ENCODE measurements around the gene ZFYVE21. TPM values are rescaled to one million over a fixed set of nuclear protein-coding genes. Genes with fewer than 3 reads are reported as not detected.

The ZFYVE21 gene
- total RNA-seq, 1 donor from 2014 or later: 40.2 TPM

DNA sequence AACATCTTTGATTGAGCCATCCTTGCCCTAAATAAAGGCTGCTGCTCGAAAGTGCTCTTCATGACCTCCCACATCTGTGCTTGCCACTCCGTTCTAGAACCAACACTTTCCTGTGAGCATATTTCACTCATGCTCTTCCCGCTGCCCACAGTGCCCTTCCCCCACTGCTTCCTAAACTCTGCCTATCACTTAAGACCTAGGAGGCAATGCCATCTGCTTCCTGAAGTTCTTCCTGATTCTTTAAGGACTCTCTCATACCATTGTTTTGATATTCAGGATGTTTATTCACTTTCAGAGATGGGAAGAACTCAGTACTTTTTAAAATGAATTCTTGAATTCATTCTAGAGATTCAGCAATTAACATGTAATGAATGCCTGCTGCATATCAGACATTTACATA, 49.9 kb downstream of the ZFYVE21 start:
- Mint-ChIP-seq H3K9me3 (no peaks in the 10 kb centered on the region), H3K36me3 (peaks cover 14% of the 10 kb centered on the region), H3K27ac (no peak overlapping the region), H3K4me3 (no peak overlapping the region), H3K4me1 (peaks cover 22% of the 10 kb centered on the region), H3K27me3 (ENCODE audit: low read depth) (no peaks in the 10 kb centered on the region)
- peak in 1 of 2 experiments; percentile 19 for DNase-seq (ENCODE audit: low spot score in 2 of 2, unreplicated experiment in 2 of 2)
- TF ChIP-seq, protein P1, sequence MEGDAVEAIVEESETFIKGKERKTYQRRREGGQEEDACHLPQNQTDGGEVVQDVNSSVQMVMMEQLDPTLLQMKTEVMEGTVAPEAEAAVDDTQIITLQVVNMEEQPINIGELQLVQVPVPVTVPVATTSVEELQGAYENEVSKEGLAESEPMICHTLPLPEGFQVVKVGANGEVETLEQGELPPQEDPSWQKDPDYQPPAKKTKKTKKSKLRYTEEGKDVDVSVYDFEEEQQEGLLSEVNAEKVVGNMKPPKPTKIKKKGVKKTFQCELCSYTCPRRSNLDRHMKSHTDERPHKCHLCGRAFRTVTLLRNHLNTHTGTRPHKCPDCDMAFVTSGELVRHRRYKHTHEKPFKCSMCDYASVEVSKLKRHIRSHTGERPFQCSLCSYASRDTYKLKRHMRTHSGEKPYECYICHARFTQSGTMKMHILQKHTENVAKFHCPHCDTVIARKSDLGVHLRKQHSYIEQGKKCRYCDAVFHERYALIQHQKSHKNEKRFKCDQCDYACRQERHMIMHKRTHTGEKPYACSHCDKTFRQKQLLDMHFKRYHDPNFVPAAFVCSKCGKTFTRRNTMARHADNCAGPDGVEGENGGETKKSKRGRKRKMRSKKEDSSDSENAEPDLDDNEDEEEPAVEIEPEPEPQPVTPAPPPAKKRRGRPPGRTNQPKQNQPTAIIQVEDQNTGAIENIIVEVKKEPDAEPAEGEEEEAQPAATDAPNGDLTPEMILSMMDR (IDR thresholded peaks at IDR 0.05; ENCODE audit: unreplicated experiment): no peak

DNA sequence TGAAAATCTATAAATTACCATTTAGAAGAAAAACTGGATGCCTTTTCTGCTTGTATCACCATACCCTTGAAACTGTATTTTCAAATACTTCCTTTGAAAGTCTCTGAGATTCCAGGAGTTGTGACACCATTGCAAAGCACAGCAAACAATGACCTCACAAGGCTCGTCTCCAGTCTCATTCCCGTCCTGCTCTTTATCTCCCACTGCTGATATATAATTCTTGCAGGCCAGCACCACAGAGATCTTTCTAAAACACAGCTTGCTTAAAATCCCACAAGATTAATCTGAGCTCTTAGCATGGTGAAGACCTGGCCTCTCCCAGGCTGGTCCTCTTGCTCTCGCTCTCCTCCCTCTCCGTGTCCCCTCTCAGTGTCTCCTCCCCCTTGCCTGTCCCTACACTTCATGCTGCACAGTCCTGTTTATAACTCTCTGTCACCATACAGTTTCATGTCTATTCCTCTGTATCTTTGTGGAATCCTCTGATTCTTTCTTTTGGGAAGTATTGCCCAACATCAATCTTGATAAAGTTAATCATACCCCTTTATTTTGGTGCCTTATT, 51.8 kb downstream of the ZFYVE21 start:
- Mint-ChIP-seq H3K4me1 (peaks cover 13% of the 10 kb centered on the region), H3K27me3 (ENCODE audit: low read depth) (no peaks in the 10 kb centered on the region), H3K27ac (peak overlapping the region; percentile 6), H3K36me3 (peaks cover 27% of the 10 kb centered on the region), H3K9me3 (peaks cover 8% of the 10 kb centered on the region), H3K4me3 (no peak overlapping the region)
- TF ChIP-seq, protein P1 (IDR thresholded peaks at IDR 0.05; ENCODE audit: unreplicated experiment): no peak
- no peak for DNase-seq (ENCODE audit: low spot score in 2 of 2, unreplicated experiment in 2 of 2)

DNA sequence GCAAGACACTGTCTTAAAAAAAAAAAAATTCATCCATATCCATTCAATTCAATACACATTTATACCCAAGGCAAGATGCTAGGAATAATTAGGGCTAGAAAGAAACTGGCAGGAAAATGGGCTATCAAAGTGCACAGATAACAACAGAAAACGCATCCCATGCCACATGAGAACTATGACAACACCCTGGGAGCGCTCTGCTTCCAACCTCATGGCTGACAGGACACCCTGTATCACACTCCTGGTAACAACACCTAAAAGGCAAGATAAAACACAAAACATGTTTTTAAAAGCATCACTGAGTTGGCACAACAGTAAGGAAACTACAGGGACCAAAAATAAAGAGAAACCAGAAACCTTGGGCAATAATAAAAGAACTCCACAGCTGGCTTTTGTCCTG, 54.9 kb downstream of the ZFYVE21 start:
- no peak overlapping the region for H3K4me3 Mint-ChIP-seq
- no peak overlapping the region for H3K27ac Mint-ChIP-seq
- peaks cover 19% of the 10 kb centered on the region for H3K36me3 Mint-ChIP-seq
- TF ChIP-seq, protein P1 (IDR thresholded peaks at IDR 0.05; ENCODE audit: unreplicated experiment): no peak
- no peak for DNase-seq (ENCODE audit: low spot score in 2 of 2, unreplicated experiment in 2 of 2)
- peaks cover 13% of the 10 kb centered on the region for H3K4me1 Mint-ChIP-seq
- H3K9me3 Mint-ChIP-seq: peaks cover 8% of the 10 kb centered on the region
- no peaks in the 10 kb centered on the region for H3K27me3 Mint-ChIP-seq (ENCODE audit: low read depth)

DNA sequence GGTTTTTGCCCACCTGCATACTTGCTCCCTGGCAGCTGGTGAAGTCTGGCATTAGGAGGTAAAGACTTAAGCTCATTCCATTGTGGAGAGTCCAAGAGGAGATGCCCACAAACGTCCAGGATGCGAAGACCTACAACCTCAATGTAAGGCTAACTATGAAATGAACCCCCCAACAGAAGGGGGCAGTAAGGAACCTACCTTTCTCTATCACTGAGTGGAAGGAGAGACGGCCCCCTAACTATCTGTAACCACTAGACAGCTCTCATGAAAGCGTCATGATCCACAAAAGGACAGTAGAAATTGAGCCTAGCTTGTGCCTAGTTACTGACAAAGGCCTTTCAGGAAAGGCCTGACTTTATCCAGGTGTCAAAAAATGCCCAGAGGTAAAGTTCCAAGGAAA, 55.3 kb downstream of the ZFYVE21 start:
- no peak for DNase-seq (ENCODE audit: low spot score in 2 of 2, unreplicated experiment in 2 of 2)
- Mint-ChIP-seq H3K4me1 (peaks cover 13% of the 10 kb centered on the region), H3K27me3 (ENCODE audit: low read depth) (no peaks in the 10 kb centered on the region), H3K27ac (no peak overlapping the region), H3K4me3 (no peak overlapping the region), H3K36me3 (peaks cover 19% of the 10 kb centered on the region), H3K9me3 (peaks cover 8% of the 10 kb centered on the region)
- TF ChIP-seq, protein P1 (IDR thresholded peaks at IDR 0.05; ENCODE audit: unreplicated experiment): no peak

DNA sequence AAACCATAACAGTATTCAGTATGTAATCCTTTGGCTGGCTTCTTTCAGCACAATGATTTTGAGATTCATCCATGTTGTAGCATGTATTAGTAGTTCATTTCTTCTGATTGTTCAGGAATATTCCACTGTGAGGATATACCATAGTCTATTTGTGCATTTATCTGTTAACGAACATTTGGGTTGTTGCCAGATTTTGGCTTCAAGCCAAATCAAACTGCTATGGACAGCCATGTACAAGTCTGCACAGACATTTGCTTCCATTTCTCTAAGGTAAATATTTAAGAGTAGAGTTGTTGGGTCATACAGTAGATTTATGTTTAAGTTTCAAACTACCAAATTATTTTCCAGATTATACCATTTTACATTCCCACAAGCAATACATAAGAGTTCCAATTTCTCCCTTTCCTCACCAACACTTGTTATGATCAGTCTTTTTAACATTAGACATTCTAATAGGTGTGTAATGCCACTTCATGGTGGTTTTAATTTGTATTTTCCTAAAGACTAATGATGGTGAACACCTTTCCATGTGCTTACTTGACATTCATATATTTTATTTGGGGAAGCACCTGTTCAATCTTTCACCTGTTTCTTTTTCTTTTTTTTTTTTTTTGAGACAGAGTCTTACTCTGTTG, 56.6 kb downstream of the ZFYVE21 start:
- Mint-ChIP-seq H3K27ac (no peak overlapping the region), H3K4me3 (no peak overlapping the region), H3K27me3 (ENCODE audit: low read depth) (no peaks in the 10 kb centered on the region), H3K36me3 (peaks cover 25% of the 10 kb centered on the region), H3K9me3 (peaks cover 8% of the 10 kb centered on the region), H3K4me1 (peaks cover 13% of the 10 kb centered on the region)
- TF ChIP-seq, protein P1 (IDR thresholded peaks at IDR 0.05; ENCODE audit: unreplicated experiment): no peak
- no peak for DNase-seq (ENCODE audit: low spot score in 2 of 2, unreplicated experiment in 2 of 2)
